GM12874 (cell line): ENCODE results near the gene PHACTR1.

Experiments
- CTCF ChIP-seq: IDR thresholded peaks from 2 replicates; pipeline ENCODE4 v1.5.1; 2011; ENCODE audit warnings: low read depth, mild to moderate bottlenecking, control low read depth, low read length, moderate library complexity; ENCODE audit not compliant: insufficient read depth

PHACTR1 gene

GRCh38 chr6:13058051-13058450 is 341.5 kb downstream of the PHACTR1 start:
- TF ChIP-seq CTCF = no peak

GRCh38 chr6:13059026-13059425 is 342.5 kb downstream of the PHACTR1 start:
- no peak for TF ChIP-seq CTCF

GRCh38 chr6:13063300-13063918 is 346.8 kb downstream of the PHACTR1 start:
- no peak for TF ChIP-seq CTCF

- TF ChIP-seq CTCF = no peak
Measured at GRCh38 chr6:13065581-13065980, 349.0 kb downstream of the PHACTR1 start.

GRCh38 chr6:13066050-13066449 is 349.5 kb downstream of the PHACTR1 start:
- no peak for TF ChIP-seq CTCF

GRCh38 chr6:13066820-13067219 is 350.3 kb downstream of the PHACTR1 start:
- TF ChIP-seq CTCF = no peak

GRCh38 chr6:13068586-13069210 is 352.1 kb downstream of the PHACTR1 start:
- no peak for TF ChIP-seq CTCF
